ENCODE results near the gene KIAA1328.

The KIAA1328 gene

DNA sequence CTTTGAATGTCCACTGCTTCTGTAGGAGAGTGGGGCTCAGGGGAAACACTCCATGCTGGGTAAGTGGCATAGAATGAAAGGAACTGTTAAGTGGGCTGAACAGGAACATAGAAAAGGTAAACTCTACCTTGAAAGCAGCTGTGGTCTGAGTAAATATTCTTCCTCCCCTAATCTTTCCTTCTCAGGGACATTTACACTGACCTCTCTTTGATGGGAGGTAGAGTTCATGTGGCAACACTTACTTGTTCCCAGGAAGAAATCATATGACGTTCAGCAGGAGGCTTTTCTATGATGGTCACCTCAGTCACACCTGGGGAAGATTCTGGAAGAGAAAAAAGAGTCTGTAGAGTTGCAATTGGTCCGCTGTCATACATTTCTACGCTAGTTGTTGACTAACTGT is 10.3 kb upstream of the KIAA1328 start:
- H3F3A ChIP-seq (ENCODE audit: insufficient read depth) = no peaks in the 10 kb centered on the region; the same call in 1 of the 2 replicates
- H3K9ac ChIP-seq (ENCODE audit: low read length) = no peak overlapping the region
- peaks cover 10% of the 10 kb centered on the region; the same call in 1 of the 2 replicates for H3K79me2 ChIP-seq (ENCODE audit: insufficient read depth, low read length)
- no peak for TF ChIP-seq EZH2phosphoT487 (conservative IDR thresholded peaks at IDR 0.05; ENCODE audit: low read length)
- TF ChIP-seq, protein P1, sequence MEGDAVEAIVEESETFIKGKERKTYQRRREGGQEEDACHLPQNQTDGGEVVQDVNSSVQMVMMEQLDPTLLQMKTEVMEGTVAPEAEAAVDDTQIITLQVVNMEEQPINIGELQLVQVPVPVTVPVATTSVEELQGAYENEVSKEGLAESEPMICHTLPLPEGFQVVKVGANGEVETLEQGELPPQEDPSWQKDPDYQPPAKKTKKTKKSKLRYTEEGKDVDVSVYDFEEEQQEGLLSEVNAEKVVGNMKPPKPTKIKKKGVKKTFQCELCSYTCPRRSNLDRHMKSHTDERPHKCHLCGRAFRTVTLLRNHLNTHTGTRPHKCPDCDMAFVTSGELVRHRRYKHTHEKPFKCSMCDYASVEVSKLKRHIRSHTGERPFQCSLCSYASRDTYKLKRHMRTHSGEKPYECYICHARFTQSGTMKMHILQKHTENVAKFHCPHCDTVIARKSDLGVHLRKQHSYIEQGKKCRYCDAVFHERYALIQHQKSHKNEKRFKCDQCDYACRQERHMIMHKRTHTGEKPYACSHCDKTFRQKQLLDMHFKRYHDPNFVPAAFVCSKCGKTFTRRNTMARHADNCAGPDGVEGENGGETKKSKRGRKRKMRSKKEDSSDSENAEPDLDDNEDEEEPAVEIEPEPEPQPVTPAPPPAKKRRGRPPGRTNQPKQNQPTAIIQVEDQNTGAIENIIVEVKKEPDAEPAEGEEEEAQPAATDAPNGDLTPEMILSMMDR (IDR thresholded peaks at IDR 0.05; ENCODE audit: insufficient read depth, low read length, poor library complexity, severe bottlenecking) = no peak
- no peak overlapping the region for H2AFZ ChIP-seq (ENCODE audit: low read depth, low read length, severe bottlenecking)
- H3K36me3 ChIP-seq (ENCODE audit: low read length) = peaks cover 6% of the 10 kb centered on the region; the same call in 1 of the 2 replicates
- H3K27me3 ChIP-seq (ENCODE audit: low read length) = no peaks in the 10 kb centered on the region
- no peaks in the 10 kb centered on the region for H3K9me3 ChIP-seq (ENCODE audit: insufficient read depth, low read length)
- H3K27ac ChIP-seq (ENCODE audit: low read depth, low read length) = no peak overlapping the region
- H4K20me1 ChIP-seq (ENCODE audit: low read depth, low read length) = no peaks in the 10 kb centered on the region
- no peaks in the 10 kb centered on the region for H3K9me2 ChIP-seq (replicated peaks; ENCODE audit: insufficient read depth, low read length)
- H3K4me2 ChIP-seq (ENCODE audit: low read depth, low read length, poor library complexity, severe bottlenecking) = no peak overlapping the region
- H3K4me3 ChIP-seq (ENCODE audit: insufficient read depth, low read length, poor library complexity, severe bottlenecking) = no peak overlapping the region

DNA sequence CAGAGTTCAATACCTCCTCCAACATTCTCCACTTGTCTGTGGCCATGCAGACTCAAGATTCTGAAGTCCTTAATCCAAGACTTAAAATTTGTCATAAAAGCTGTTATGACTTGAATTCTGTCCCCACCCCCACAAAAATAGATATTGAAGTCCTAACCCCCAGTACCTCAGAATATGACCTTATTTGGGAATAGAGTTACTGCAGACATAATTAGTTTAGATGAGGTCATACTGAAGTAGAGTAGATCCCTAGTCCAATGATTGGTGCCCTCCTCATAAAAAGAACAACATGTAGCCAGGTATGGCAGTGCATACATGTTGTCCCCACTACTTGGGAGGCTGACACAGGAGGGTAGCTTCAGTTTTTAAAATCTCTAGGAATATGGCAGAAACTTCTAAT is 9.3 kb upstream of the KIAA1328 start:
- Histone ChIP-seq H3F3A (ENCODE audit: insufficient read depth) (no peaks in the 10 kb centered on the region), H3K9ac (ENCODE audit: low read length) (no peak overlapping the region), H3K36me3 (ENCODE audit: low read length) (peaks cover 6% of the 10 kb centered on the region; the same call in 1 of the 2 replicates), H3K27me3 (ENCODE audit: low read length) (no peaks in the 10 kb centered on the region), H3K27ac (ENCODE audit: low read depth, low read length) (no peak overlapping the region), H3K9me2 (replicated peaks; ENCODE audit: insufficient read depth, low read length) (no peaks in the 10 kb centered on the region), H3K4me3 (ENCODE audit: insufficient read depth, low read length, poor library complexity, severe bottlenecking) (no peak overlapping the region), H3K4me2 (ENCODE audit: low read depth, low read length, poor library complexity, severe bottlenecking) (no peak overlapping the region), H4K20me1 (ENCODE audit: low read depth, low read length) (no peaks in the 10 kb centered on the region), H3K9me3 (ENCODE audit: insufficient read depth, low read length) (no peaks in the 10 kb centered on the region), H3K79me2 (ENCODE audit: insufficient read depth, low read length) (peaks cover 16% of the 10 kb centered on the region; the same call in 1 of the 2 replicates), H2AFZ (ENCODE audit: low read depth, low read length, severe bottlenecking) (no peak overlapping the region)
- TF ChIP-seq, protein P1 (IDR thresholded peaks at IDR 0.05; ENCODE audit: insufficient read depth, low read length, poor library complexity, severe bottlenecking) = no peak
- TF ChIP-seq EZH2phosphoT487 (conservative IDR thresholded peaks at IDR 0.05; ENCODE audit: low read length) = no peak

DNA sequence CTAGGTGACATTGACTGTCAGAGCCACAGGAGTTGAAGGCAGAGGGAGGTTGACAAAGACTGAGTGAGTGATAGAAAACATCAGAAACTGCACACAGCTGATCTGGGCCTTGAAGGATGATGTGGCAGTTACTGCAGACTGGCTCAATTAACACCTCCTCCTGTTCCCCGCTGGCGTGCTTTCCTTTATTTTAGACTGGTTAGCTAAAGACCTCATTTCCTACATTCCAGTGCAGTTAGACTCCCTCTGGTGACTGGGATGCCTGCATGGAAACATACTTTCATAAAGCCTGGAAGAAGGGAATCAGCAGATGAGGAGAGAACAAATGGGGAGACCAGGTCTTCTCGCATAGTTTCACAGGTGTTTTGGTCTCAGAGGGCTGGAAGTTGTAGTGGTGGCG is 7.2 kb upstream of the KIAA1328 start:
- TF ChIP-seq EZH2phosphoT487 (conservative IDR thresholded peaks at IDR 0.05; ENCODE audit: low read length) = no peak
- Histone ChIP-seq H3K36me3 (ENCODE audit: low read length) (no peaks in the 10 kb centered on the region), H3F3A (ENCODE audit: insufficient read depth) (no peaks in the 10 kb centered on the region)

DNA sequence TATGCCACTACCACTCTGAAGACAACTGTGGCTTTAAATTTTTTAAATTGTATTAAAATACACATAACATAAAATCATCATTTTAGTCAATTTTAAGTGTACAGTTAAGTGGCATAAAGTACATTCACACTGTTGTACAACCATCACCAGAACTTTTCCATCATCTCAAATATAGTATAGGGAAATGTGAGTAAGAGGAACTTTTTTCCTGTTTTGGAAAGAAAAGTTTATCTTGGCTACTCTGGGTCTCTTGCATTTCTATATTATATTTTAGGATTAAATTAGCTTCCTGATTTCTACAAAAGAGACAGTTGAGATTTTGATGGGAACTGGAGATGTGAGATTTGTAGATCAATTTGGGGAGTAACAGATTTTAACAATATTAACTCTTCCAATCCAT is 3.4 kb upstream of the KIAA1328 start:
- Histone ChIP-seq H3K9ac (ENCODE audit: low read length) (no peak overlapping the region), H3K79me2 (ENCODE audit: insufficient read depth, low read length) (peaks cover 40% of the 10 kb centered on the region), H4K20me1 (ENCODE audit: low read depth, low read length) (no peaks in the 10 kb centered on the region), H2AFZ (ENCODE audit: low read depth, low read length, severe bottlenecking) (no peak overlapping the region), H3K36me3 (ENCODE audit: low read length) (no peaks in the 10 kb centered on the region), H3K9me3 (ENCODE audit: insufficient read depth, low read length) (no peaks in the 10 kb centered on the region), H3F3A (ENCODE audit: insufficient read depth) (peaks cover 11% of the 10 kb centered on the region), H3K4me2 (ENCODE audit: low read depth, low read length, poor library complexity, severe bottlenecking) (no peak overlapping the region), H3K4me3 (ENCODE audit: insufficient read depth, low read length, poor library complexity, severe bottlenecking) (no peak overlapping the region), H3K27me3 (ENCODE audit: low read length) (no peaks in the 10 kb centered on the region), H3K27ac (ENCODE audit: low read depth, low read length) (no peak overlapping the region), H3K9me2 (replicated peaks; ENCODE audit: insufficient read depth, low read length) (no peaks in the 10 kb centered on the region)
- TF ChIP-seq, protein P1 (IDR thresholded peaks at IDR 0.05; ENCODE audit: insufficient read depth, low read length, poor library complexity, severe bottlenecking) = no peak

More for the DNA sequence above, 7.2 kb upstream of the KIAA1328 start:
- Histone ChIP-seq H3K79me2 (ENCODE audit: insufficient read depth, low read length) (peaks cover 25% of the 10 kb centered on the region; the same call in 1 of the 2 replicates), H4K20me1 (ENCODE audit: low read depth, low read length) (no peaks in the 10 kb centered on the region), H2AFZ (ENCODE audit: low read depth, low read length, severe bottlenecking) (no peak overlapping the region), H3K4me2 (ENCODE audit: low read depth, low read length, poor library complexity, severe bottlenecking) (no peak overlapping the region), H3K9ac (ENCODE audit: low read length) (no peak overlapping the region), H3K27me3 (ENCODE audit: low read length) (no peaks in the 10 kb centered on the region), H3K9me2 (replicated peaks; ENCODE audit: insufficient read depth, low read length) (no peaks in the 10 kb centered on the region), H3K4me3 (ENCODE audit: insufficient read depth, low read length, poor library complexity, severe bottlenecking) (no peak overlapping the region), H3K27ac (ENCODE audit: low read depth, low read length) (no peak overlapping the region), H3K9me3 (ENCODE audit: insufficient read depth, low read length) (no peaks in the 10 kb centered on the region)
